NCI-H526 treated with DMSO at 0.1 percent for 48 hours (cell line): ENCODE data around the gene SLC25A48.
A peak's percentile ranks its signal among the peaks of the same experiment; 100 is the strongest.

ENCODE experiments used
- DNase-seq: peaks from one replicate; lab custom pipeline; 2025; lab: John Stamatoyannopoulos, UW

SLC25A48 gene

DNA sequence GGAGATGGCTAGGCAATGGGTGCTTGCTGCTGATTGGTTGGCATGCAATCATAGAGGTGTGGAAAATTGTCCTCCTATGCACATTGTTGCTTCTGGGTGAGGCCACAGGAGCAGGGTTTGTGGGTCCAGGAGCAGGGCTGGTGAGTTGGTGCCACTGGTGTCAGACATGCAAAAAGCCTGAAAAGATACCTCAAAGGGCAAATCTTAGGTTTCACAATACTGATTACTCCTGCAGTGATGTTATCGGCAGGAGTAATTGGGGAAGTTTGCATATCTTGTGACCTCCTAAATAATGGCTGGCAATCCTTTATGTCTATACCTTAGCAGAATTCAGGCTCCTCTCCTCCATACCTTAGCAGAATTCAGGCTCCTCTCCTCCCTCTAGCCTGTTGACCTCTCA lies 25.2 kb downstream of the SLC25A48 start:
- no peak for DNase-seq

DNA sequence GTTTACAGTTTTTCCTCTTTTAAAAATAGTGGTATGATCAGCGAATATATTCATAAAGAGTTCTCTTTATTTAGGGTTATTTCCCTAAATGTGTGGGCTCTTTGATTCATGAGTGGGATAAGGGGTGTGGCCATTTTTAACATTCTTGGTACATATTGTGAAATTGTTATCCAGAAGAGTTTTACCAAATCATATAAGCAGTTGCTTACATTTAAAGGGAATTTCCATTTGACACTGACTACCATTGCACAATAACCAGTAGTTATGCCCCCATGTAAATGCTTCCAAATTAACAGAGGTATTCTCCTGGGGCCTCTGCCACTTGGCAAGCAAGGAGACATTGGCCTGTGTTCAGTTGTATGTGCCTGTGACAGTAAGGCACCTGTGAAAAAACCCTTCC lies 27.2 kb downstream of the SLC25A48 start:
- no peak for DNase-seq

DNA sequence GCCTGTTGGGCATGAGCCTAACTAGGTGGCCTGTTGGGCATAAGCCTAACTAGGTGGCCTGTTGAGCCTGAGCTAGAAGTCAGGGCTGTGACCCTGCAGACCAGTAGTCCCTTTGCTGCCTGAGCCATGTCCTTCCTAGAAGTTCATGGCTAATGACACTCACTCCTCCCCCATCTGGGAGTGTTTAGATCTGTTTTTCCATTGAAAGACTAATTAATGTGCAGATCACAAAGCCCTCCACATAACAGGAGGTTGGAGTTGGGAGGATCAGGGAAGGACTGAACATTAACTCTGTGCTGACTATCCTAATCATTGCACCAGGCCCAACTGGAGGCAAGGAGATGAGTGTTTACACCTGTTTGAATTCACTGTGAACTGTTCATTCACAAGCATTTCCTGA lies 27.6 kb downstream of the SLC25A48 start:
- no peak for DNase-seq

- no peak for DNase-seq
Observed at GRCh38 chr5:135862744-135863143, 28.3 kb downstream of the SLC25A48 start.

- DNase-seq, result peak; percentile 62
Observed at GRCh38 chr5:135864503-135865435, 30.3 kb downstream of the SLC25A48 start.

- DNase-seq, result no peak
Observed at GRCh38 chr5:135866016-135866415, 31.6 kb downstream of the SLC25A48 start.

- no peak for DNase-seq
Observed at GRCh38 chr5:135867599-135867998, 33.1 kb downstream of the SLC25A48 start.

DNA sequence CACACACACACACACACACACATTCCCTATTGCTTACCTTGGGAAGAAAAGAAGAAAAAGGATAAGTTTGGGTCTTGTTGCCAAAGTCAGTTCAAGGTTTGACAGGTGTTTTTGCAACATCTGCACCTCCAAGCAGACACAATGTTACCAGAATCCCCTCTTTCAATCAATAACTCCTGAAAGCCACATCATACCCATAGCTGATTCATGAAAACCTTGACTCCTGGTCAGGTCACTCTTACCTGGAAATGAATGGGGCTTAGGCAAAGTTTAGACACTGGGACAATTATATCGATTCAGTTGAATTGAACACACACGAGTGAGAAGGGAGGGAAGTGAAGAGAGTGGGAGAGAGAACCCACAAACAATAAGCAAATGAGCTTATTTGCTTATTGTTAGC lies 34.2 kb downstream of the SLC25A48 start:
- no peak for DNase-seq

GRCh38 chr5:135869276-135869675 lies 34.8 kb downstream of the SLC25A48 start:
- DNase-seq, result no peak

- no peak for DNase-seq
Observed at GRCh38 chr5:135869935-135870334, 35.5 kb downstream of the SLC25A48 start.

DNA sequence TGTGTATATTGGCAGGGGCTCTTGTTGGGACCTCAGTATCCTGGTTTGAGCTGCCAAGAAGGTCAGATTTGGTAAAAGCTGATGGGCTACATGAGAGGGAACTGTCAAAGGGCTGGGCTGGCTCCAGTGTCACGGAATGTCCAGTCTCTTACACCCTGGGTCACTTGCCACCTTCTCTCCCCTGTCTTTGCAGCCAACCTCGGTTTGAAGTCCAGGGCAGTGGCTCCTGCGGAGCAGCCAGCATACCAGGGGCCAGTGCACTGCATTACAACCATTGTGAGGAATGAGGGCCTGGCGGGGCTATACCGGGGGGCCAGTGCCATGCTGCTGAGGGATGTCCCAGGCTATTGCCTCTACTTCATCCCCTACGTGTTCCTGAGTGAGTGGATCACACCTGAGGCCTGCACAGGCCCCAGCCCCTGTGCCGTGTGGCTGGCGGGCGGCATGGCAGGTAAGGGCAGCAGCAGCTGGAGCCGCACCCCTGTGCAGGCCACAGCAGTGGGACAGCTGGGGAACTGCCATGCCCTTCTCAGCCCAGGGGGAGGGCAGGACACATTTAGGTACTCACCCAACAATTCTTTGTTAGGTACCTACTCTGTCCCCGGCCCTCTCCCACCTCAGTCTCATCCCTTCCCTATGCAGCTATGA lies 36.9 kb downstream of the SLC25A48 start:
- no peak for DNase-seq

GRCh38 chr5:135873831-135874230 lies 39.4 kb downstream of the SLC25A48 start:
- no peak for DNase-seq

- DNase-seq, result no peak
Observed at GRCh38 chr5:135874461-135874860, 40.0 kb downstream of the SLC25A48 start.

DNA sequence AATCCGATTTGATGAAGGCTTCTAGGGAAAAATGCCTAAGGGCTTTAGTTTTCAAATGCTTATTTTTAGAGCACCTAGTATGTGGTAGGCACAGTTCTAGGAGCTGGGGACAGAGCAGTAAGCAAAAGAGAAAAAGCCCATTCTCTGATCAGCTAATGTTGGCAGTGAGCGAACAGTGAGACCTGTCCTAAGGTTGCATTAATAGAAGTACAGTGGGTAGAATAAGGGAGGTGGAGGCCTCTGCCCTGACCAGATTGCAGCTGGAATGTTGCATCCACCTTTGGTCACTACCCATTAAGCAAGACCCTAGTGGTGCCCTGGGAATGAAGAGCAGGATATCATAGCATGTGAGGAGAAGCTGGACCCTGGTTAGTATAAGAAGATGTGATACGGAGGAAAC lies 41.1 kb downstream of the SLC25A48 start:
- no peak for DNase-seq

DNA sequence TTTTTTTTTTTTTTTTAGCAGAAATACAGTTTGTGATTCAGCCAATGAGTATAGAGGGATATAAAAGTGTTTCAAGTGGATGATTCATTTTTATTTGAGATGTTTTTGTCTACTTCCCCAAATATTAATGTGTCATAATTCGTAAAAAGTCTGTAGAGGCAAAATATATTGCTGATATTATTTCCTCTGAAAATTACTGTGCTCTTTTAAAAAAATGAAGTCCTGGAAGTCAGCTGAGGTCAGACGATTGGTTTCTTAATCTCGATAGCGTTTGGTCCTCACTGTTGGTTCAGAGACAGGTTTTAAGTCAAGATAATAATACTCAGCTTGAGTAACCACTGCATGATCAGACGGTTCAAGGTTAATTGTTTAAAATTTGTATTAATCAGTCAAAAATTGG lies 41.7 kb downstream of the SLC25A48 start:
- DNase-seq, result no peak

- no peak for DNase-seq
Observed at GRCh38 chr5:135877570-135878155, 43.2 kb downstream of the SLC25A48 start.

DNA sequence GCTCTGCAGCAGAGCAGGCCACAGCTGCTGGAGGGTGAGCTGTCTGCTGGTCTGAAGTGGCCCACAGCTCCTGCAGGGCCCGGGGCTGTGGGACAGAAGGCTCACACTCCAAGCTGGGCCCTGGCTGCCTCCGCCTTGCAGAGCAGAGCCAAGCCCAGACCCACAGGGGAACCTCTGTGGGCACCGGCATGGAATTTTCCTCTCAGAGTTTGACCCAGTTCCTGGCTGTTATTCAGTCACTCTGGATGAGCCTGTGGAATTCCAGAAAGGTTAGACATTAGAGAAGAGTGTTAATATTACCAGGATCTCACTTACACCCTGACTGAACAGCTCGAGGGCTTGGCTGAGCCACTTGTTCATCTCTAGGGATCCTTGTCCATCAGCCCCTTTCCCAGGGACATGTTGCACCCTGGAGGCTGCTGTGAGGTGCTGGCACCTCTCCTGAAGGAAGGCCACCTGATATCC lies 43.7 kb downstream of the SLC25A48 start:
- DNase-seq, result no peak

GRCh38 chr5:135879591-135879990 lies 45.1 kb downstream of the SLC25A48 start:
- no peak for DNase-seq

DNA sequence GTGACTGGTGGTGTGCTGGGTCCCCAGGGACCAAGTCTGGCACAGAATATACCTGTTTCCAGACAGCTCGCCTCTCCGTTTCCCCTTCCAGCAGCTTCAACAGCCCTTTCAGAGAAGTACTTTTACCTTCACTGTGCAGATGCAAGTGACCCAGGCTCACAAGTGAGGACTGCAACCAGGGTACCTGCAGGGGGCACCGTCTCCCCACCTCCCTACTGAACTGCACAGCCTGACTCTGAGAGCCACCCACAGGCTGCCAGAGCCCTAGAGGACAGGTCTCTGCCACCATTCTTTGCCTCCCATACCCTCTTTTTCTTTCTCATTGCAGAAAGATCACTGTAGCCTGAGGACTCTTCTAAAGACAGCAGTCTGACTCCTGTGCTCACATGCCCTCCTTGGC lies 45.8 kb downstream of the SLC25A48 start:
- peak; percentile 3 for DNase-seq

- no peak for DNase-seq
Observed at GRCh38 chr5:135880801-135881200, 46.3 kb downstream of the SLC25A48 start.

DNA sequence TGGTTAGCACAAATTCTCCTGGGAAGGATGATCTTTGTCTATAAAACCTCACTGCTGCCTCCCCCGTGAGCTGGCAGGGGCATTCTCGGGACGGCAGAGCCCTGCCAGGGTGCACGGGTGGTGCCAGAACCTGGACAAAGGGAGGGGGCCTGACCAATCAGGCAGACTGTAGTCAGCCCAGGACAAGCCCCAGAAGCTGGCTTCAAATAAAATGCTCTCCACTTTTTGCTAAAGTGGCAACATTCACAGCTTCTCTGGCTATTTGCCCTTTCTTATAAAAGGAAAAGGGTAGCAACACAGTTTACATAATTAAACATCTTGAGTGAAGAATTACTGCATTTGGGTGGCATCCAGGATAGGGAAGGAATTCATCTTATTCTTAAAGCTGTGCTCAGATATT lies 46.8 kb downstream of the SLC25A48 start:
- no peak for DNase-seq

- no peak for DNase-seq
Observed at GRCh38 chr5:135881819-135882218, 47.4 kb downstream of the SLC25A48 start.

GRCh38 chr5:135883026-135883425 lies 48.6 kb downstream of the SLC25A48 start:
- no peak for DNase-seq
